ENCODE results near the gene PIK3CA.
"Not testable (repeated sequence)": the region's sequence is repeated elsewhere in the genome, so short reads cannot be mapped to it uniquely, and the experiment has no call there.

PIK3CA gene

DNA sequence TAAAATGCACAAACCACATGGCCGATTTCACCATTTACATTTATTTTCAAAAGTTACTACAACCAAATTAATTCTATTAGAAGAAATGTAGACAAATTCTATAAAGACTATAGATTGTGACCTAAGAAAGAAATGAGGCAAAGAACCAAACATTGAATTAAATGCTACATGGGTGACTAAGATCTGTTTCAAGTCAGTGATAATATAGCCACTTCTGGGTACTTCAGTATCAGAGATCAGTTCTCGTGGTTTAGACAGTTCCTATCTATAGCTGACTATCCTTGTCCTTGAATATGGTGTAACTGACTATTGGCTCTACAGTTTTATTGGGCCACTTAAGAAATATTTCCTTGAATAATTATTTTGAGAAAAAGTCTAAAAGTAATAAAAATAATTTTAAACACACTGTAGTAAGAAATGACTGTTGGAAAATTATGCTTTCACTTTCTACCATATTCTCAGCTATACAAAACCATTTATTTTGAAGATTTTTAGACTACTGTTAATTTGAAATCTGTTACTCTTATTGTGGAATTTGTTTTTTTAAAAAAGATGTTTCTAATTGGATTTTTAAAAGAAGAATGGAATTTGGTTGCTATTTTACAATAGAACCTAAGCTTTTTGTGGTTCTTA lies 88.6 kb downstream of the PIK3CA start:
- H3K4me3 ChIP-seq (ENCODE audit: low read depth in 1 of 2, low read length in 2 of 2), result no peak overlapping the region
- no peak for TF ChIP-seq CTCF (IDR thresholded peaks at IDR 0.05; ENCODE audit: borderline replicate concordance, extremely low read depth, low read length, poor library complexity, severe bottlenecking)
- no peak for TF ChIP-seq EZH2 (IDR thresholded peaks at IDR 0.05; ENCODE audit: borderline replicate concordance, low read depth, low read length, severe bottlenecking)
- H3K9me3 ChIP-seq (ENCODE audit: insufficient read depth, low read length, severe bottlenecking), result no peaks in the 10 kb centered on the region
- no peak overlapping the region for H3K9ac ChIP-seq (ENCODE audit: low read depth, low read length)
- no peak overlapping the region for H3K27ac ChIP-seq (ENCODE audit: low read length)
- no peaks in the 10 kb centered on the region for H3K4me1 ChIP-seq (ENCODE audit: insufficient read depth, low read length)
- H3K36me3 ChIP-seq (ENCODE audit: insufficient read depth, low read length), result peaks cover 18% of the 10 kb centered on the region
- no peak for DNase-seq
- no peak overlapping the region for H3K4me2 ChIP-seq (ENCODE audit: insufficient read depth, low read length)
- ATAC-seq (ENCODE audit: insufficient read depth, low read depth), result peak; percentile 86
- no peak overlapping the region for H2AFZ ChIP-seq (ENCODE audit: low read depth, low read length)
- H3K27me3 ChIP-seq (ENCODE audit: insufficient read depth, low read length, poor library complexity), result no peaks in the 10 kb centered on the region
- no peaks in the 10 kb centered on the region for H4K20me1 ChIP-seq (ENCODE audit: insufficient read depth, low read length)
- no peaks in the 10 kb centered on the region for H3K79me2 ChIP-seq (ENCODE audit: insufficient read depth, low read length)

- H3K9ac ChIP-seq (ENCODE audit: low read depth, low read length); H3K36me3 ChIP-seq (ENCODE audit: insufficient read depth, low read length); H3K4me3 ChIP-seq (ENCODE audit: low read depth in 1 of 2, low read length in 2 of 2); ATAC-seq (ENCODE audit: insufficient read depth, low read depth); H2AFZ ChIP-seq (ENCODE audit: low read depth, low read length); H3K9me3 ChIP-seq (ENCODE audit: insufficient read depth, low read length, severe bottlenecking); H3K27ac ChIP-seq (ENCODE audit: low read length); H3K27me3 ChIP-seq (ENCODE audit: insufficient read depth, low read length, poor library complexity); H3K4me2 ChIP-seq (ENCODE audit: insufficient read depth, low read length); H4K20me1 ChIP-seq (ENCODE audit: insufficient read depth, low read length); DNase-seq; H3K79me2 ChIP-seq (ENCODE audit: insufficient read depth, low read length); H3K4me1 ChIP-seq (ENCODE audit: insufficient read depth, low read length): not testable (repeated sequence)
Observed at GRCh38 chr3:179240299-179240698, 92.1 kb downstream of the PIK3CA start.

DNA sequence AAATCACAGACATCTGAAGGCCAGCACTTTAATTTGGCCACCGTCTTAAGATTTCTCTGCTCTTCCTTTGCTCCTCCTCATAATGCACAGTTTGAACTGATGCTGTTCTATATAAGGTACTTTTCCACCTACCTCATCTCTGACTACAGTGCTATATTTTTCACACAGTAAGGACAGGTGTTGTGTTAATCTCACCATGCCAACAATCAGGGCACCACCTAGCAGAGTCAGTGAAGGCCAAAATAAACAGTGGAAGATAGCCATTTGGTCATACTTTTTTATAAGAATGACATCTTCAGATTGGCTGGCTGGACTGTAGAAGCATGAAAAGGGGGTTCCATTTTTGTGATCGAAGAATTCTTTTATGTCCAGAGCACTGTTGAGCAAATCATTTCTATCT lies 94.7 kb downstream of the PIK3CA start:
- not testable (repeated sequence) for H3K27me3 ChIP-seq (ENCODE audit: insufficient read depth, low read length, poor library complexity); H4K20me1 ChIP-seq (ENCODE audit: insufficient read depth, low read length); H3K4me2 ChIP-seq (ENCODE audit: insufficient read depth, low read length); H3K4me1 ChIP-seq (ENCODE audit: insufficient read depth, low read length); H3K27ac ChIP-seq (ENCODE audit: low read length); H3K4me3 ChIP-seq (ENCODE audit: low read depth in 1 of 2, low read length in 2 of 2); H3K9me3 ChIP-seq (ENCODE audit: insufficient read depth, low read length, severe bottlenecking); H3K79me2 ChIP-seq (ENCODE audit: insufficient read depth, low read length); ATAC-seq (ENCODE audit: insufficient read depth, low read depth); DNase-seq; H2AFZ ChIP-seq (ENCODE audit: low read depth, low read length); H3K9ac ChIP-seq (ENCODE audit: low read depth, low read length); H3K36me3 ChIP-seq (ENCODE audit: insufficient read depth, low read length)

GRCh38 chr3:179244878-179245277 lies 96.7 kb downstream of the PIK3CA start:
- no peak overlapping the region for H3K4me3 ChIP-seq (ENCODE audit: low read depth in 1 of 2, low read length in 2 of 2)
- H3K9me3 ChIP-seq (ENCODE audit: insufficient read depth, low read length, severe bottlenecking), result no peaks in the 10 kb centered on the region
- ATAC-seq (ENCODE audit: insufficient read depth, low read depth), result no peak

More at GRCh38 chr3:179244878-179245277, 96.7 kb downstream of the PIK3CA start:
- Histone ChIP-seq H3K4me1 (ENCODE audit: insufficient read depth, low read length) (no peaks in the 10 kb centered on the region), H3K4me2 (ENCODE audit: insufficient read depth, low read length) (no peak overlapping the region), H3K27ac (ENCODE audit: low read length) (no peak overlapping the region), H3K9ac (ENCODE audit: low read depth, low read length) (no peak overlapping the region), H3K27me3 (ENCODE audit: insufficient read depth, low read length, poor library complexity) (no peaks in the 10 kb centered on the region), H4K20me1 (ENCODE audit: insufficient read depth, low read length) (no peaks in the 10 kb centered on the region), H3K36me3 (ENCODE audit: insufficient read depth, low read length) (no peaks in the 10 kb centered on the region), H2AFZ (ENCODE audit: low read depth, low read length) (no peak overlapping the region), H3K79me2 (ENCODE audit: insufficient read depth, low read length) (no peaks in the 10 kb centered on the region)
- TF ChIP-seq EZH2 (IDR thresholded peaks at IDR 0.05; ENCODE audit: borderline replicate concordance, low read depth, low read length, severe bottlenecking) (no peak), CTCF (IDR thresholded peaks at IDR 0.05; ENCODE audit: borderline replicate concordance, extremely low read depth, low read length, poor library complexity, severe bottlenecking) (no peak)
- DNase-seq, result no peak

All from DND-41 (cell line).